Activated effector memory CD4-positive, alpha-beta T cell treated with Interleukin-2 at 50 U/mL for 16 hours (primary cell): ENCODE measurements around the gene CCL16.

Source experiments
- DNase-seq: peaks from one replicate; pipeline ENCODE4 v3.0.0-alpha.2; 2020

The CCL16 gene

DNA sequence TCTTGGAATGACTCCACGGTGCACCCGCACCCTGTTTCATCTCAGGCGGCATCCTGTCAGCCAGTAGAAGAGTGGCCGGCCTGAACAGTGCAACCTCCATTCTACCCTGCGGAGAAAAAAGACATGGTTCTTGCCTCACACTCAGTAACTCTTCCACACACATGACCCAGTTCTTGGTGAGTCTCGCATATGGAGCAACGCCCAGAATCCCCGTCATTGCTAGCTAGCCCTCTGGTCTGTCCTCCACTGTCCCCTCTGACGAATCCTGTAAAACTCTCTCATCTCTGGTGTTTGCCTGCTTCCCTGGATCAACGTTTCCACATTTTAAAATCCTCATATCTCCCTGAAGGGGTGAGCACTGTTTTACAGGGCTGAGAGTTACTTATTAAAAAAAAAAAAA lies 46.5 kb downstream of the CCL16 start:
- no peak for DNase-seq

GRCh38 chr17:35932586-35932985 lies 48.7 kb downstream of the CCL16 start:
- no peak for DNase-seq

- no peak for DNase-seq
Measured at GRCh38 chr17:35931794-35932425, 49.4 kb downstream of the CCL16 start.

DNA sequence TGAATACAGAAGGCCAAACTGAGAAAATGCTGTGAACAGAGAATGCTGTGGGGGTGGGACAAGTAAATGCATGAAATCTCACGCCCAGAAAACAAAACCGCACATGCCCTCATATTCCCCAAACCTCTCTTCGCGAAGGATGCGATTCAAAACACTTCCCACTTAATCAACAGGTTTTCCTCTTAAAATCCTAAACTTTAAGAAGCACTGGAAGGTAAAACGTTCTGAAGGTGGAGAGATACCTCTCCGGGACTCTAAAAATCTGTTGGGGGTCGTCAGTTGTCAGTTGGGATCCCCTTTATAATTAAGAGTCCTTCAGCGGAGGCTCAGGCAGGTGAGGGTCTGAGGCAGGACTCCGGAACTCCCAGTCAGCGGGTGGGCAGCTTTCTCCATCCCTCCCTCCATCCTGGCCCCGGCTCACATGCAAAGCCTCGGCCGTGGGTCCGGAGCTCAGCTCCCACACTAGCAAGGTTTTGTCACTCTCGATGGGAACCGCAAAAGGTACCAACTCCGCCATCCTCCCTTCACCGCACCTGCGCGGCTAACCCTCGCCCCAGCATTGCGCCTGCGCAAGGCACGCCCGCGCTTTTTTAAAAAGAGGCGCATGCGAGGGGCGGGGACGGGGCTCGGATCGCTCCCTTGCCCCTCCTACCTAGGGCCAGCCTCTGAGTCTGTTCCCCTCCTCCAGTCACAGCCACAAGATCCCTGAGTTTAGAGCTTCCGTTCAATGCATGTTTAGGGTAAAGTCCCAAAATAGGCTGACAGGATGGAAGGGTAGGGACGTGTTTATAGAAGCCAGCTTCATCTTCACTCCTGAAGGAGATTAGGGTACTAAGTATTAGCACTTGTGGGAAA lies 50.9 kb downstream of the CCL16 start, which contains the start of gene RDM1:
RDM1 (minus strand) TSS at position 563 of the 855 bp plus-strand sequence; CDS start at position 517, 46 bp downstream.
- peak; percentile 72 for DNase-seq

DNA sequence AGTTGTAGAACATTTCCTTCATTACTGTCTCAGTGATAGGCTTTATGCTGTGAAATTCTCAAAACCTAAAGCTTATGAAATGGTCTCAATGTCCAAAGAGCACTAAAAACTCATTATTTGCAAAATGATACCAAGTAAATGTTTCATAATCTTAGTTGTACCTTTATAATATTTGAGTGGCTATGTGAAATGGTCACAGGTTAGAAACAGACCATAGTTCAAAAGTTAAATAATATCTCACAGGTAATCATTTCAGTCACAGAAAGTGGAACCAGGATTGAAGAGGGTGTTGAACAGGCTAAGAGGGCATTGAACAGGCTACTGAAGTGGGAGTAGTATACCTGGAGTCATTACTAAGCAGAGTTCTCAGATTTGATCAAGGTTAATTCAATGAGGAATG lies 53.6 kb downstream of the CCL16 start:
- DNase-seq: no peak
